ENCODE measurements around the gene KCNQ1OT1. TPM values are rescaled to one million over a fixed set of nuclear protein-coding genes. Genes with fewer than 3 reads are reported as not detected.

The KCNQ1OT1 gene
- total and polyA plus RNA-seq, 2 of the 4 experiments (the other 2 are of a cell fraction) = 0.14 to 2.0 TPM

- H4K8ac ChIP-seq (ENCODE audit: low read depth in 2 of 2, low read length in 2 of 2) = no peak overlapping the region
- H2BK20ac ChIP-seq (ENCODE audit: low read depth, low read length) = no peak overlapping the region
- ATAC-seq (ENCODE audit: low read depth) = no peak
- H3K9ac ChIP-seq (ENCODE audit: low read depth, low read length) = no peak overlapping the region
- intact Hi-C loops (cut with micrococcal nuclease) (no loop called here), dilution Hi-C loops (cut with HindIII; ENCODE audit: low sequenced_read_pairs, unreplicated experiment) (no loop called here), in situ Hi-C loops (cut with MboI; ENCODE audit: low sequenced_read_pairs) (no loop called here)
- 94% methylated on average over 2 of the region's 3 CpGs; no CpG with 5 or more reads in 1 of the 2 experiments for WGBS, 2 experiments (ENCODE audit: extremely low coverage in 2 of 2, insufficient read length in 1 of 2)
- H2AFZ ChIP-seq (replicated peaks; ENCODE audit: low read length, poor library complexity) = no peak overlapping the region
- H2BK120ac ChIP-seq (ENCODE audit: low read depth, low read length) = no peak overlapping the region
- H3K14ac ChIP-seq (replicated peaks; ENCODE audit: low read depth, low read length) = no peak overlapping the region
- 0 out of 2 replicates have a peak, but pooled peaks have one; percentile 13 for TF ChIP-seq CTCF (conservative IDR thresholded peaks at IDR 0.05; ENCODE audit: low read depth, low read length)
- TF ChIP-seq CEBPB (IDR thresholded peaks at IDR 0.05; ENCODE audit: low read depth, low read length) = no peak
- H4K91ac ChIP-seq (ENCODE audit: insufficient read depth, low read depth, low read length) = no peak overlapping the region
- POLR2A ChIA-PET (ENCODE audit: unreplicated experiment) = no interaction called here
- H3K27me3 ChIP-seq (ENCODE audit: control insufficient read depth, insufficient read depth, low read length) = no peaks in the 10 kb centered on the region; the same call in 1 of the 2 replicates
- H3K27ac ChIP-seq (ENCODE audit: insufficient read depth, low read length) = no peak overlapping the region
- H3K18ac ChIP-seq (ENCODE audit: low read depth, low read length) = no peak overlapping the region
- H2AK5ac ChIP-seq (ENCODE audit: low read depth, low read length) = no peak overlapping the region
- H3K23ac ChIP-seq (ENCODE audit: low read depth, low read length) = no peak overlapping the region
- H4K20me1 ChIP-seq (ENCODE audit: insufficient read depth, low read length) = peaks cover 99% of the 10 kb centered on the region
- no TSS peak for BruUV-seq (replicated peaks)
- peaks cover 3% of the 10 kb centered on the region for H3K4me1 ChIP-seq (ENCODE audit: control insufficient read depth, insufficient read depth, low read length)
- H3K9me3 ChIP-seq (ENCODE audit: control insufficient read depth, insufficient read depth, low read length) = no peaks in the 10 kb centered on the region
- H2BK15ac ChIP-seq (ENCODE audit: low read depth, low read length) = no peak overlapping the region
- H4K5ac ChIP-seq (ENCODE audit: low read depth, low read length) = no peak overlapping the region
- peaks cover 7% of the 10 kb centered on the region; the same call in 1 of the 2 replicates for H3K36me3 ChIP-seq (ENCODE audit: control insufficient read depth, insufficient read depth, low read length)
- H3K4ac ChIP-seq (ENCODE audit: low read depth, low read length) = no peak overlapping the region
- H2BK5ac ChIP-seq (ENCODE audit: low read depth, low read length, poor library complexity, severe bottlenecking) = no peak overlapping the region
- H3K4me2 ChIP-seq (ENCODE audit: low read depth, low read length) = no peak overlapping the region
- H2AK9ac ChIP-seq (replicated peaks; ENCODE audit: low read depth, low read length, poor library complexity) = no peak overlapping the region
- peaks cover 0 to 70% of the 10 kb centered on the region in 2 experiments; a peak in 3 of 4 replicates for H3K79me1 ChIP-seq (ENCODE audit: low read depth in 1 of 2, low read length in 2 of 2)
- peaks cover 13% of the 10 kb centered on the region for H3K9me1 ChIP-seq (ENCODE audit: insufficient read depth, low read length)
- CTCF ChIA-PET = no interaction called here
- no peak overlapping the region for H3K56ac ChIP-seq (ENCODE audit: extremely low read depth, insufficient read depth, low read length)
- no peak for DNase-seq
- no peak overlapping the region for H3K4me3 ChIP-seq (ENCODE audit: insufficient read depth, low read depth, low read length)
Observed at GRCh38 chr11:2691991-2692875, 7.6 kb downstream of the KCNQ1OT1 start.
